EL (cell line): ENCODE results near the gene JAML.
"Not testable (repeated sequence)": the region's sequence is repeated elsewhere in the genome, so short reads cannot be mapped to it uniquely, and the experiment has no call there.

Source experiments
- DNase-seq: peaks from one replicate; pipeline ENCODE4 v3.0.0-alpha.2; 2016

Gene JAML

DNA sequence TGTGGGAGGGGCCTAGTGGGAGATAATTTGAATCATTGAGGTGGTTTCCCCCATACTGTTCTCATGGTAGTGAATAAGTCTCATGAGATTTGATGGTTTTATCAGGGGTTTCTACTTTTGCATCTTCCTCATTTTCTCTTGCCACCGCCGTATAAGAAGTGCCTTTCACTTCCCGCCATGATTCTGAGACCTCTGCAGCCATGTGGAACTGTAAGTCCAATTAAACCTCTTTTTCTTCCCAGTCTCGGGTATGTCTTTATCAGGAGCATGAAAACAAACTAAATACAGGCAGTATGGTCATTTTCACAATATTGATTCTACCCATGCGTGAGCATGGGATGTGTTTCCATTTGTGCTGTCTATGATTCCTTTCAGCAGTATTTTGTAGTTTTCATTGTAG is 32.0 kb downstream of the JAML start:
- not testable (repeated sequence) for DNase-seq

DNA sequence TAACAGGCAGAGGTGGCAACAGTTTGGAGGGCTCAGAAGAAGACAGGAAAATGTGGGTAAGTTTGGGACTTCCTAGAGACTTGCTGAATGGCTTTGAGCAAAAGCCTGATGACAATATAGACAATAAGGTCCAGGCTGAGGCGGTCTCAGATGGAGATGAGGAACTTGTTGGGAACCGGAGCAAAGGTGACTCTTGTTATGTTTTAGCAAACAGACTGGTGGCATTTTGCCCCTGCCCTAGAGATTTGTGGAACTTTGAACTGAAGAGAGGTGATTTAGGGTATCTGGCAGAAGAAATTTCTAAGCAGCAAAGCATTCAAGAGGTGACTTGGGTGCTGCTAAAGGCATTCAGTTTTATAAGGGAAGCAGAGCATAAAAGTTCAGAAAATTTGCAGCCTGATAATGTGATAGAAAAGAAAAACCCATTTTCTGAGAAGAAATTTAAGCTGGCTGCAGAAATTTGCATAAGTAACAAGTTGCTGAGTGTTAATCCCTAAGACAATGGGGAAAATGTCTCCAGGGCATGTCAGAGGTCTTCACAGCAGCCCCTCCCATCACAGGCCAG is 33.8 kb downstream of the JAML start:
- not testable (repeated sequence) for DNase-seq

DNA sequence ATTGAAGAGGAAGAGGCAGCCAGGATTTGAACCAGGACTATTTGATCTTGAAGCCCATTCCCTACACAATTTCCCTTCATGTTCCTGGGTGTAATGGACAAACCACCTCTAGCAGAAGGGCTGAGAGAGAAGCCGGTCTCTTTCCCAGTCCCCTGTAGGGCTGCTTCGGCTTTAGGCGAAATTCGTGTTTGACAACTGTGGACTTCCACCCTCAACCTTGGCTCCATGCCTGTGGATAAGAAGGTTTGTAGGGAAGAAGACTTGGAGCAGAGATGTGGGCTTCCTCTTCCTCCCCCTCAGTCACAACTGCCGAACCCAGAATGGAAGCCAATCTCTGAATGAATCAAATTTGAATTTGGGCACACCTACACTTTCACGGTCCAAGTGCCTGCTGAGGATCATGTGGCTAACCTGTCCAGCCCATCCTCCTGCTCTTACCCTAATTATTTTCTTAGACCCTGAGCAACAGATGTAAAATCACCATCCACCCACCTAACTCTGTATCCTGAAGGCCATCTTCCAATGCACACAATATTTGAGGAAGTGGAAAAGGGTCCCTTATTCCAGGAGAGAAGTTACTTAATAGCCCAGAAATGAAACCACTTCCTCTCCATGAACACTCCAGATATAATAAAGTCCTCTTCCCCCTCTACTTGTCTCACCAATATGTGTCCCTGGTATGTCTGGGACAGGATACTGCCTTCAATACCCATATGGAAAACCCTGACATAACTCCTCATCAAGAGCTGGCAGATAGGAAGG is 38.3 kb downstream of the JAML start:
- no peak for DNase-seq

GRCh38 chr11:118184784-118185579 is 39.8 kb downstream of the JAML start:
- DNase-seq = no peak

GRCh38 chr11:118183691-118184090 is 41.1 kb downstream of the JAML start:
- not testable (repeated sequence) for DNase-seq

DNA sequence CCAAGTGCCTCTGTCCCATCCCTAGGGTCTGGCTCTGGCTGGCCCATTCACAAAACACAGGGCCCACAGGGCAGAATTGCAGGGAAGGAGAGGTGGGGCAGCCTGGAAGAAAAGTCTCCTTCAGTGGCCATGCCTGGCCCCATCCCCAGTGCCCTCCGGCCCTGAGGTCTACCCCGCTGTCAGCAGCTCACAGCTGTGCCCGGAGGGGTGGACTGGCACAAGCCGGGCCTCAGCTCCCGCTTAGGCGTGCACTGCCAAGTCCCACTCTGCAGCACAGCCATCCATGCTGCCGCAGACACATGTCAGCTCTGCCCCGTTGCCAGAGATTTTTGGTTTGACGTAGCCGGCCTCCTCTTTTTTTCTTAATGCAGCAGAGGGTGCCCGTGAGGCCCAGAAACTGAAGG is 44.5 kb downstream of the JAML start:
- peak; percentile 42 for DNase-seq

DNA sequence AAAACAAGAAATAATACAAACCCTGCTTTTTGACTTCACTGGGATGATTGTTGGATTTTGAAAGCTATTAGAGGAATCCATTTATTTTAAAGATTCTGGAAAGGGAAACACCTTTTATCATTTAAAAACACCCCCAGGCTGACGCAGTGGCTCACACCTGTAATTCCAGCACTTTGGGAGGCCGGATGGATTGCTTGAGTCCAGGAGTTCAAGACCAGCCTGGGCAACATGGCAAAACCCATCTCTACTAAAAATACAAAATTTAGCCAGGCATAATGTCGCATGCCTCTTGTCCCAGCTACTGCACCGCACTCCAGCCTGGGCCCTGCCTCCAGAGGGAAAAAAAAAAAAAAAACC is 48.1 kb downstream of the JAML start:
- DNase-seq = no peak

GRCh38 chr11:118175993-118176777 is 48.6 kb downstream of the JAML start, which contains the start of gene SCN2B:
Gene SCN2B (minus strand): TSS chr11:118176639. CDS start chr11:118176431, 208 bp downstream.
- no peak for DNase-seq

GRCh38 chr11:118175031-118175992 is 49.5 kb downstream of the JAML start:
- no peak for DNase-seq

DNA sequence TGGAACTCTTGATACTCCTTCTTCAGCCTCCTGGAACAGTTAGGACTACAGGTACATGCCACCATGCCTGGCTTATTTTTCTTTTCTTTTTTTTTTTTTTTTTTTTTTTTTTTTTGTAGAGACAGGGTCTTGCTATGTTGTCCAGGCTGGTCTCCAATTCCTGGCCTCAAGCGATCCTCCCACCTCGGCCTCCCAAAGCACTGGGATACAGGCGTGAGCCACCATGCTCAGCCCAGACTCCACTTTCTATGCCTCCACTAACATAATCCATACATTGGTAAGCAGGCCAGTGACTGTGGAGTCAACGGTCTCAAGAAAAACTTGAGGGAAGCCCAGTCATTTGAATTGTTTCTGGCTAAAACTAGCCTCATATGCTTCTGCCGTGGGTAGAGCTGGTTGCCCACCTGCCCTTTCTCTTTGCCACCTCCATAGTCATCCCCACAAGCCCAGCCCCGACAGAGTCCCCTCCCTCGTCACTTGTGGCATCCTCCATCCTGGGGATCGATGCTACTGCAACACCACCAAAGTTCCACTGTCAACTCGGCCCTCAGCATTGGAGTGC is 50.7 kb downstream of the JAML start:
- DNase-seq = no peak

DNA sequence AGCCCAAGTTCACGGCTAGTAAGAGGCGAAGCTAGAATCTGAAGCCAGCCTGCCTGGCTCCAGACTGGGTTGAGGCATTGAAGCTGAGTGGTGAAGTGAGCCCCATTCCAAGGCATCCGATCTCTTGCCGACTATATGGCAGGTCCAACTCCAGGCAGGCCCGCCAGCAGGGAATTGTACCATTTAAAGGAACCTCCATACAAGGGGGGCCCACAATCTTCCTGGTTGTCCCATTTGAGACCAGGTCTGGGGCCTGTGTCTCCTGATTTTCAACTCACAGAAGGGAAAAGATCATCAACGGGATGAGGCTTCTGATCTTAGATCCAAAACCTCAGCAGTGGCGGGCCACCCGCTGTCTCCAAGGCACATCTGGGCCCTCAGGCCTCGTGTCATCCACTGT is 52.5 kb downstream of the JAML start:
- DNase-seq = no peak

DNA sequence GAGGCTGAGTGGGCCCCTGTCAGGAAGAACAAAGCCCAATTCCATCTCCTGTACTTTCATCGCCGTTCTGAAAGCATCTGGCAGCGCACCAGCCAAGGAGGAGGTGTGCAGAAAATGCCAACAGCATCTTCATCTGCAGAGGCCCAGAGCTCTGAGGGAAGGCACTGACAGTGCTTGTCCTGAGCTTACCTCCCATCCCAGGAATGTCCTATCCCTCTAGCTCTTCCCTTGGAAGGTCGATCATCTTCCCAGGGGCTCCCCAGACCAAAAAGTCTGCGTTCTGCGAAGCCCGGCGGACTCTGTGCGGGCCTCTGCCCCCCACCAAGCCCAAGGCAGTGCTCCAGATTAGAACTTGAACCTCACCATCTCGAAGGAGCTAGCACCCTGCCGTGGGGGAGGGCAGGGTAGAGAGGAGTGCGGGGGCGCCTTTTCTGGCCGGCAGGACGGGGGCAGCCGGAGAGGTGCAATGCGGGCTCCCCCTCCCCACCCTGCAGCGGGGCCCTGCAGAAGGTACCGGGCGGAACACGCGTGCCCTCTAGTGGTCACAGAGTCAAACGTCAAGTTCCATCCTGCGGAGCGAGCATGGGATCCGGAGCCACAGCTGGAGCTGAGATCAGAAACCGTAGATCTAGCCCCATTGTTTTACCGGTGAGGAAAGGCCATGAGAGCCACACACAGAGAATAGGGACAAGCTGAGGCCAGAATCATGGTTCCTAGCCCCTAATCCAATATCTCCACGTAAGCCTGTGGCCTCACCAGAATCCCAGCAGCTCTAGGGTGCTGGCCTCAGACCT is 53.3 kb downstream of the JAML start:
- DNase-seq = peak; percentile 51

GRCh38 chr11:118170882-118171268 is 53.9 kb downstream of the JAML start:
- DNase-seq = no peak

- no peak for DNase-seq
Observed at GRCh38 chr11:118170231-118170630, 54.6 kb downstream of the JAML start.

DNA sequence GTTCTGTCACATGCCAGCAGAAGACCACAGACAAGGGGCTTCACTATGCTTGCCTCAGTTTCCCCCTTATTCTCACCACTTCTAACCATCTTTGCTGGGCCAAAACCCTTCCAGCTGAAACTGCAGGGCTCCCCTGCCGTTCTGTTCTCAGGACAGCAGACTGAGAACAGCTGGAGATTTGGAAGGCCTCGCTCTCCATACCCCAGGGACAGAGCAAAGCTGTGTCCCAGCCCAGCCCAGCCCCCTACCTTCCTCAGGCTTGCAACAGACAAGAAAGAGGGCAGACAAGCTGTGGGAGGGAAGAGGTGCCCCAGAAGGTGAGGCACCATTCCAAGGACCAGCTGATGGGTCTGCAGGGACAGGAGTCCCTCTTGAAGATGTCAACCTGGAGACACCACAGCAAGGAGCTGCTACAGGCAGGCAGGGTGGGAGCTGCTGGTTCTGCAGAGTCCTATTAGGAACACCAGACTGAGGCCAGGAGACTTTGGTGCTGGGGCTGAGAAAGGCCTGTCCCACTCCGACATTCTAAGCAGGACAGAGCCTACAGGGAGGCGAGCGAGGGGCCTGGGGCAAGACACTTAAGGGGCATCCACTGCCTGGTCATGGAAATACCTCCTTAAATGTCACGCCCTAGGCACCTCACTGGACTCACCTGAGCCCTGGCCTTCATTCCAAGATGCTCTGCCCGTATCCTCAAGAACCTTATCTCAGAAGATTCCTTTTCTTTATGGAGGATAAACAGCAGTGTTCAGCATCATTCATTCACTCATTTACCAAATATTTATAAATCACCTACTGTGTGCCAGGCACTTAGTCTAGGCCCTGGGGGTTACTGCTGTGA is 55.3 kb downstream of the JAML start:
- DNase-seq = no peak

- no peak for DNase-seq
Observed at GRCh38 chr11:118168751-118169150, 56.1 kb downstream of the JAML start.

DNA sequence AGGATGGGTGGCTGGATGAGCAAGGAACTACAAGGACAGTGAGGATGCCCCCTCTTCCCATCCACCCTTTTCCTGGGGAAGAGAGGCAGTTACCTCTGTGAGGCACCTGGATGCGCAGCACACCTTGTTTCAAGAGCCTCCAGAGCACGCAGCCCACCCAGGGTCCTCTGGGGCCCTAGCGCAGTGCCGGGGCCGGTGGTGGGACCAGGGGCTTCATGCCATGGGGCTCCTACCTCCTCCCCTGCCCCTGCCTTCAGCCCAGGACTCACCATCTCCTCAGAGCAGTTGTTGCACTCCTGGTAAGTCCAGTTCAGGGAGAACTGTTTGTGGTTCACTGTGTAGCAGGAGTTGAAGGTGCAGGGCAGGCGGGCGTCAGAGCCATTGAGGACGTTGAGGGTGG is 56.5 kb downstream of the JAML start:
- DNase-seq = no peak

DNA sequence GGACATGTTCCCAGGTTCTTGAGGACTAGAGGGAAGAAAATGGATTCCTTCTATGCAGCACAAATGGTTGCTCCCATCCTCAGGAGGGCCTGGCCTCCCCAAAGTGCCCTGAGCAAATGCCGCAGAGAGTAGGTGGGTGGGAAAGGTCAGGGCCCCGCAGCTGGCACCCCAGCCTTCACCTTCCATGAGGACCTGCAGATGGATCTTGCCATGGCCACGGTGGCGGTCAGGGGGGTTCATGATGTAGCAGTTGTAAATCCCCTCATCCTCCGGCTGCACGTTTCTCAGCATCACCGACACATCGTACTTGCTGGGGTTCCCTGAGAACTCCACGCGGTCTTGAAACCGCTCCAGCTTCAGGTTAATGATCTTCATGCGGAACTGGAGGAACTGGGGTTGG is 56.9 kb downstream of the JAML start:
- DNase-seq = no peak

DNA sequence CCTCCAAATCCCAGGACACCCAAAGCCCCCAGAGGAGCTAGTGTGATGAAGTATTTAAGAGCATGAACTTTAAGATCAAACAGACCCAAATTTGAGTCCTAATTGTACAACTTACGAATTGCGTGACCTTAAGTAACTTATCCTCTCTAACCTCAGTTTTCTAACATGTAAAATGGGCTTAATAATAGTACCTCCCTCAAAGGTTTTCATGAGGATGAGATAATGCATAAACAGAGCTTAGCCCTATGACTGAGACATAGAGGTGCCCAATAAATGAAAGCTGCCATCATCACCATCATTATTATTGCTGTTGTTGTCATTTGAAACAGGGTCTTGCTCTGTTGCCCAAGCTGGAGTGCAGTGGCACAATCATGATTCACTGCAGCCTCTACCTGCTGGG is 57.6 kb downstream of the JAML start:
- DNase-seq = no peak

DNA sequence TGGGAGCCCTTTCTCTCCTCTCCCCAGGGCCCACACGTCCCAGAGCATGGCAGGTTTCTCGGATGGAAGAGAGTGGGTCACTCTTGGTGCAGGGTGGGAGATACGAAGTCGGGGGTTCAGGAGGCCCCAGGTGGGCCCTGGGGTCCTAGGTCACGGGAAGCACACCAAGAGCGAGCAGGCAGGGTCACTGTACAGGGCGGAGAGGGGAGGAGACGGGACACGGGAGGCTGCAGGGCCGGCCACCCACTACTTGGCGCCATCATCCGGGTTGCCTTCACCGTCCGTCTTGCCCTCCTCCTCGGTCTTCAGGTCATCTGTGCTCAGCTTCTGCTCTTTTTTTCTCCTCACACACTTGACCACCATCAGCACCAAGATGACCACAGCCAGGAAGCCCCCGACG is 58.2 kb downstream of the JAML start:
- no peak for DNase-seq
